ENCODE results near the gene TSR3.

DNA sequence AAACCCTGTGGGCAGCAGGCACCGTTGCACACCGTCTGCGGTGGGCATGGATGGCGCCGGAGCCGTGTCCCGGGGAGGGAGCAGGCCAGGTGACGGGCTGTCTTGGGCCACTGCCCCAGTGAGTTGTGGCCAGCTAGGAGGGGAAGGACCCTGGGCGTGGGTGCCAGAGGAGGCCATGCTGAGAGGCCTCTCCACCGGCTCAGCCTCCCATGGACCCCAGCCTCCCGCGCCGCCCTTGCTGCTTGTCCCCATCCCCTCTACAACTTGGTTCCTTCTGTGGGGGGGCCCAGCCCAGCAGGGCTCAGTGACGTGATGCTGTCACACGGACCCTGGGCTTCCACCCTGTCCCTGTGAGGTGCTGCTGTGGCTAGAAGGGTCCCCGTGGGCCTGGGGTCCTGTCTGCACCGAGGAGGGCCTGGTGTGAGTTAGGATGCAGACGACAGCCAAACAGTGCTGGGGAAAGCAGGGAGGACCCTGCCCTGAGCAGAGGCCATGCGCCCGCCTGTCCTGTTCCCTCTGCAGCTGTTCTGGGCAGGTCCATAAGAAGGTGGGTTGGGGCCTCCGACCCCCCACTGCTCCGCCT lies 30.9 kb downstream of the TSR3 start:
- TF ChIP-seq EZH2 (IDR thresholded peaks at IDR 0.05; ENCODE audit: insufficient read depth, poor library complexity, severe bottlenecking): no peak
- TF ChIP-seq EZH2phosphoT487 (IDR thresholded peaks at IDR 0.05; ENCODE audit: insufficient read depth, low read depth): no peak

Measured in GM23248 (cell line).